CD4-positive, CD25-positive, alpha-beta regulatory T cell (primary cell): ENCODE results near the gene EMX1. TPM values are rescaled to one million over a fixed set of nuclear protein-coding genes. Genes with fewer than 3 reads are reported as not detected.

Experiments used
- ATAC-seq, 2 donors: fragments of 150-1000 bp; cut with Tn5 transposase; one replicate each; pipeline ENCODE4 v1.10.0; 2021; ENCODE audit warnings: low read depth in 2 of 2, moderate number of reproducible peaks in 2 of 2, moderate library complexity in 1 of 2
- DNase-seq, 3 donors: peaks; one replicate each; pipeline versions ENCODE4 v3.0.0 to v3.0.0-alpha.2; 2012 to 2022; ENCODE audit warnings: mixed read lengths in 1 of 3
- H3K27ac ChIP-seq: one replicate; pipeline ENCODE4 v1.7.0; 2013; ENCODE audit warnings: mild to moderate bottlenecking, low read length; ENCODE audit not compliant: insufficient read depth, poor library complexity, severe bottlenecking
- H3K27me3 ChIP-seq: one replicate; pipeline ENCODE4 v1.7.0; 2013; ENCODE audit warnings: low read length; ENCODE audit not compliant: control insufficient read depth, insufficient read depth
- H3K36me3 ChIP-seq: one replicate; pipeline ENCODE4 v1.7.0; 2013; ENCODE audit warnings: mild to moderate bottlenecking, low read length, moderate library complexity; ENCODE audit not compliant: control insufficient read depth, insufficient read depth
- H3K4me1 ChIP-seq: 2 replicates; pipeline ENCODE4 v1.7.0; 2013; ENCODE audit warnings: mild to moderate bottlenecking, low read length; ENCODE audit not compliant: insufficient read depth, control insufficient read depth, poor library complexity, severe bottlenecking
- H3K4me3 ChIP-seq: one replicate; pipeline ENCODE4 v1.7.0; 2013; ENCODE audit warnings: low read depth, mild to moderate bottlenecking, low read length, moderate library complexity
- H3K9me3 ChIP-seq, 2 experiments: 1 replicate in 1 of 2; 2 replicates in 1 of 2; pipeline ENCODE4 v1.7.0; 2013; ENCODE audit warnings: low read length in 2 of 2, mild to moderate bottlenecking in 1 of 2, moderate library complexity in 1 of 2; ENCODE audit not compliant: control insufficient read depth in 2 of 2
- H3K27ac Mint-ChIP-seq, 3 donors: one replicate each; pipeline ENCODE4 v1.8.0; 2020 to 2022; ENCODE audit warnings: mild to moderate bottlenecking in 3 of 3, mixed read lengths in 3 of 3, moderate library complexity in 2 of 3
- H3K27me3 Mint-ChIP-seq: one replicate; pipeline ENCODE4 v1.8.0; 2022; ENCODE audit warnings: mild to moderate bottlenecking, mixed read lengths
- H3K36me3 Mint-ChIP-seq: one replicate; pipeline ENCODE4 v1.8.0; 2020; ENCODE audit warnings: mixed read lengths
- H3K4me1 Mint-ChIP-seq, 4 donors: one replicate each; pipeline ENCODE4 v1.8.0; 2020 to 2022; ENCODE audit warnings: mixed read lengths in 4 of 4, mild to moderate bottlenecking in 1 of 4
- H3K4me3 Mint-ChIP-seq, 4 donors: one replicate each; pipeline ENCODE4 v1.8.0; 2020 to 2022; ENCODE audit warnings: mild to moderate bottlenecking in 4 of 4, mixed read lengths in 4 of 4, moderate library complexity in 3 of 4
- H3K9me3 Mint-ChIP-seq, 7 donors: one replicate each; pipeline ENCODE4 v1.8.0; 2020 to 2022; ENCODE audit warnings: mixed read lengths in 7 of 7, mild to moderate bottlenecking in 3 of 7, moderate library complexity in 2 of 7
- polyA plus RNA-seq, 4 donors: library from polyadenylated mRNA; unstranded; fragments of 300-500 nt; fragmentation: Illumina TruSeq; gene quantifications; one replicate each; pipeline ENCODE4 v1.2.3, GENCODE V29; 2021
- total RNA-seq: library from RNA; stranded (reverse); gene quantifications from one replicate; pipeline ENCODE4 v1.2.3, GENCODE V29; 2022

EMX1 gene
- total and polyA plus RNA-seq, 5 donors from 2014 or later = not detected

- Mint-ChIP-seq H3K9me3 (no peaks in the 10 kb centered on the region), H3K27ac (no peak overlapping the region), H3K36me3 (peaks cover 9% of the 10 kb centered on the region), H3K4me3 (no peak overlapping the region), H3K27me3 (peaks cover 7% of the 10 kb centered on the region), H3K4me1 (no peaks in the 10 kb centered on the region)
- DNase-seq (no peak), ATAC-seq (no peak)
- H3K36me3 ChIP-seq = no peaks in the 10 kb centered on the region
- H3K27ac ChIP-seq = no peak overlapping the region
- H3K4me1 ChIP-seq = no peaks in the 10 kb centered on the region
- no peaks in the 10 kb centered on the region for H3K9me3 ChIP-seq
- H3K4me3 ChIP-seq = no peak overlapping the region
- no peaks in the 10 kb centered on the region for H3K27me3 ChIP-seq
Measured at GRCh38 chr2:72943540-72944395, 26.4 kb downstream of the EMX1 start.

- peaks cover 9% of the 10 kb centered on the region for H3K36me3 Mint-ChIP-seq
- H3K27ac Mint-ChIP-seq = peak overlapping the region in 1 of 3 donors; percentile 49
- no peak overlapping the region for H3K4me3 ChIP-seq
- H3K27me3 Mint-ChIP-seq = no peaks in the 10 kb centered on the region
- no peaks in the 10 kb centered on the region for H3K36me3 ChIP-seq
- ATAC-seq = no peak
- no peak for DNase-seq
- no peaks in the 10 kb centered on the region for H3K9me3 Mint-ChIP-seq
- no peaks in the 10 kb centered on the region for H3K27me3 ChIP-seq
- H3K9me3 ChIP-seq = no peaks in the 10 kb centered on the region
- H3K4me3 Mint-ChIP-seq = no peak overlapping the region
- H3K4me1 ChIP-seq = no peaks in the 10 kb centered on the region
- no peak overlapping the region for H3K27ac ChIP-seq
- H3K4me1 Mint-ChIP-seq = no peaks in the 10 kb centered on the region
Measured at GRCh38 chr2:72944804-72945449, 27.6 kb downstream of the EMX1 start.

- Histone ChIP-seq H3K27me3 (no peaks in the 10 kb centered on the region), H3K9me3 (no peaks in the 10 kb centered on the region), H3K4me1 (no peaks in the 10 kb centered on the region), H3K27ac (no peak overlapping the region), H3K36me3 (no peaks in the 10 kb centered on the region), H3K4me3 (no peak overlapping the region)
- Mint-ChIP-seq H3K27ac (no peak overlapping the region), H3K4me1 (no peaks in the 10 kb centered on the region), H3K4me3 (no peak overlapping the region), H3K9me3 (no peaks in the 10 kb centered on the region), H3K36me3 (peaks cover 9% of the 10 kb centered on the region), H3K27me3 (no peaks in the 10 kb centered on the region)
- ATAC-seq (no peak), DNase-seq (no peak)
Measured at GRCh38 chr2:72945450-72946019, 28.2 kb downstream of the EMX1 start.

- DNase-seq (no peak), ATAC-seq (no peak)
- Histone ChIP-seq H3K9me3 (no peaks in the 10 kb centered on the region), H3K4me1 (no peaks in the 10 kb centered on the region), H3K27ac (no peak overlapping the region), H3K36me3 (no peaks in the 10 kb centered on the region), H3K27me3 (no peaks in the 10 kb centered on the region), H3K4me3 (no peak overlapping the region)
- no peak overlapping the region for H3K27ac Mint-ChIP-seq
- H3K4me3 Mint-ChIP-seq = no peak overlapping the region
- no peaks in the 10 kb centered on the region for H3K9me3 Mint-ChIP-seq
- peaks cover 9% of the 10 kb centered on the region for H3K36me3 Mint-ChIP-seq
- no peaks in the 10 kb centered on the region for H3K4me1 Mint-ChIP-seq
- no peaks in the 10 kb centered on the region for H3K27me3 Mint-ChIP-seq
Measured at GRCh38 chr2:72946466-72946865, 29.1 kb downstream of the EMX1 start.

- Mint-ChIP-seq H3K27ac (no peak overlapping the region), H3K36me3 (peaks cover 9% of the 10 kb centered on the region), H3K27me3 (no peaks in the 10 kb centered on the region), H3K9me3 (no peaks in the 10 kb centered on the region), H3K4me3 (no peak overlapping the region), H3K4me1 (peaks cover 0 to 6% (median 1%) of the 10 kb centered on the region in 4 donors)
- H3K4me3 ChIP-seq = no peak overlapping the region
- no peak for DNase-seq
- no peak for ATAC-seq
- H3K36me3 ChIP-seq = no peaks in the 10 kb centered on the region
- H3K27me3 ChIP-seq = no peaks in the 10 kb centered on the region
- no peaks in the 10 kb centered on the region for H3K9me3 ChIP-seq
- H3K4me1 ChIP-seq = no peaks in the 10 kb centered on the region
- no peak overlapping the region for H3K27ac ChIP-seq
Measured at GRCh38 chr2:72947952-72948830, 30.9 kb downstream of the EMX1 start.

- H3K9me3 ChIP-seq = no peaks in the 10 kb centered on the region
- no peaks in the 10 kb centered on the region for H3K27me3 ChIP-seq
- ATAC-seq = no peak
- Mint-ChIP-seq H3K27ac (no peak overlapping the region), H3K4me1 (peaks cover 0 to 15% (median 7%) of the 10 kb centered on the region in 4 donors), H3K9me3 (no peaks in the 10 kb centered on the region), H3K4me3 (no peak overlapping the region), H3K36me3 (peaks cover 9% of the 10 kb centered on the region), H3K27me3 (no peaks in the 10 kb centered on the region)
- H3K36me3 ChIP-seq = no peaks in the 10 kb centered on the region
- peaks cover 5% of the 10 kb centered on the region for H3K4me1 ChIP-seq
- no peak overlapping the region for H3K4me3 ChIP-seq
- DNase-seq = no peak
- no peak overlapping the region for H3K27ac ChIP-seq
Measured at GRCh38 chr2:72949045-72949444, 31.7 kb downstream of the EMX1 start.

- Histone ChIP-seq H3K9me3 (no peaks in the 10 kb centered on the region), H3K4me1 (peaks cover 11% of the 10 kb centered on the region), H3K27ac (no peak overlapping the region), H3K4me3 (no peak overlapping the region), H3K27me3 (no peaks in the 10 kb centered on the region), H3K36me3 (no peaks in the 10 kb centered on the region)
- DNase-seq = no peak
- Mint-ChIP-seq H3K9me3 (no peaks in the 10 kb centered on the region), H3K36me3 (peaks cover 9% of the 10 kb centered on the region), H3K27ac (no peak overlapping the region), H3K4me3 (no peak overlapping the region), H3K27me3 (no peaks in the 10 kb centered on the region), H3K4me1 (peaks cover 0 to 21% (median 10%) of the 10 kb centered on the region in 4 donors)
- no peak for ATAC-seq
Measured at GRCh38 chr2:72949642-72950041, 32.3 kb downstream of the EMX1 start.
